HepG2 (cell line): Measurements from ENCODE around the gene ZFHX3.
A peak's percentile ranks its signal among the peaks of the same experiment; 100 is the strongest.

ENCODE experiments used
- ZBTB44 ChIP-seq: sonication (generic); formaldehyde crosslinking; IDR thresholded peaks from 2 replicates; pipeline ENCODE4 v1.4.0; 2020; ENCODE audit warnings: missing genetic modification reagents
- ZNF580 ChIP-seq: IDR thresholded peaks from 2 replicates; pipeline ENCODE4 v1.6.1; 2016; ENCODE audit warnings: low read depth, borderline replicate concordance

GRCh38 chr16:73023752-73024570, 24.0 kb downstream of the ZFHX3 start:
- TF ChIP-seq ZBTB44 (CRISPR knock-in tag), result no peak
- TF ChIP-seq ZNF580 (CRISPR knock-in tag), result peak; percentile 80; the same call in 1 of the 2 replicates
